Sigmoid colon (tissue), 4 donors: Measurements from ENCODE around the gene FXYD1.

Experiments
- EP300 ChIP-seq, 4 donors: sonication (generic); formaldehyde crosslinking; IDR thresholded peaks; one replicate each; pipeline ENCODE4 v1.6.1; 2017; ENCODE audit warnings: antibody characterized with exemption in 4 of 4
- POLR2A ChIP-seq, 2 donors: fragments of 450-650 bp; IDR thresholded peaks; one replicate each; pipeline ENCODE4 v1.6.1; 2016; ENCODE audit warnings: antibody characterized with exemption in 2 of 2, mild to moderate bottlenecking in 2 of 2, moderate library complexity in 2 of 2
- POLR2AphosphoS5 ChIP-seq, 4 donors: sonication (generic); formaldehyde crosslinking; IDR thresholded peaks; one replicate each; pipeline ENCODE4 v1.6.1; 2017; ENCODE audit warnings: antibody characterized with exemption in 4 of 4
- TF ChIP-seq, protein P1 (sequence below), 4 experiments: fragments of 450-650 bp in 3 of 4; fragments of 200-600 bp in 1 of 4; IDR thresholded peaks; one replicate each; pipeline ENCODE4 v1.5.1; 2016 to 2019; ENCODE audit warnings: antibody characterized with exemption in 4 of 4, mild to moderate bottlenecking in 3 of 4, moderate library complexity in 2 of 4

DNA sequence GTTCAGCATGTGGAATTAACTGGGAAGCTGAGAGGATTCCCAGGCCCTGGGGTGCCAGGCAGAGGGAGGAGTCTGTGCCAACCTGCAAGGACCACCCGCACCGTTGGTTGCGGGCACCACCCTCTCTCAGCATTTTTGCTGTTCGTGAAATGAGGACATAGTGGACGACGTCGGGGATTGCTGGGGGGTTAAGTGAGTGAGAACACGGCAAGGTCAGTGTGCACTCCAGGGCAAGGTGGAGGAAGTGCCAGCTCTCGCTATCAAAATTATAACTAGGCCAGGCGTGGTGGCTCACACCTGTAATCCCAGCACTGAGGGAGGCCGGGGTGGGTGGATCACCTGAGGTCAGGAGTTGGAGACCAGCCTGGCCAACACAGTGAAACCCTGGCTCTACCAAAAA lies 20.8 kb upstream of the FXYD1 start:
- TF ChIP-seq, protein P1, sequence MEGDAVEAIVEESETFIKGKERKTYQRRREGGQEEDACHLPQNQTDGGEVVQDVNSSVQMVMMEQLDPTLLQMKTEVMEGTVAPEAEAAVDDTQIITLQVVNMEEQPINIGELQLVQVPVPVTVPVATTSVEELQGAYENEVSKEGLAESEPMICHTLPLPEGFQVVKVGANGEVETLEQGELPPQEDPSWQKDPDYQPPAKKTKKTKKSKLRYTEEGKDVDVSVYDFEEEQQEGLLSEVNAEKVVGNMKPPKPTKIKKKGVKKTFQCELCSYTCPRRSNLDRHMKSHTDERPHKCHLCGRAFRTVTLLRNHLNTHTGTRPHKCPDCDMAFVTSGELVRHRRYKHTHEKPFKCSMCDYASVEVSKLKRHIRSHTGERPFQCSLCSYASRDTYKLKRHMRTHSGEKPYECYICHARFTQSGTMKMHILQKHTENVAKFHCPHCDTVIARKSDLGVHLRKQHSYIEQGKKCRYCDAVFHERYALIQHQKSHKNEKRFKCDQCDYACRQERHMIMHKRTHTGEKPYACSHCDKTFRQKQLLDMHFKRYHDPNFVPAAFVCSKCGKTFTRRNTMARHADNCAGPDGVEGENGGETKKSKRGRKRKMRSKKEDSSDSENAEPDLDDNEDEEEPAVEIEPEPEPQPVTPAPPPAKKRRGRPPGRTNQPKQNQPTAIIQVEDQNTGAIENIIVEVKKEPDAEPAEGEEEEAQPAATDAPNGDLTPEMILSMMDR (IDR thresholded peaks at IDR 0.05), result no peak
- TF ChIP-seq POLR2A (IDR thresholded peaks at IDR 0.05), result no peak
- TF ChIP-seq POLR2AphosphoS5 (IDR thresholded peaks at IDR 0.05), result no peak
- TF ChIP-seq EP300 (IDR thresholded peaks at IDR 0.05), result no peak
